ENCODE measurements around the gene ABAT. TPM values are rescaled to one million over a fixed set of nuclear protein-coding genes. Genes with fewer than 3 reads are reported as not detected.

The ABAT gene
- total RNA-seq, 1 experiment from 2014 or later = 4.7 TPM

DNA sequence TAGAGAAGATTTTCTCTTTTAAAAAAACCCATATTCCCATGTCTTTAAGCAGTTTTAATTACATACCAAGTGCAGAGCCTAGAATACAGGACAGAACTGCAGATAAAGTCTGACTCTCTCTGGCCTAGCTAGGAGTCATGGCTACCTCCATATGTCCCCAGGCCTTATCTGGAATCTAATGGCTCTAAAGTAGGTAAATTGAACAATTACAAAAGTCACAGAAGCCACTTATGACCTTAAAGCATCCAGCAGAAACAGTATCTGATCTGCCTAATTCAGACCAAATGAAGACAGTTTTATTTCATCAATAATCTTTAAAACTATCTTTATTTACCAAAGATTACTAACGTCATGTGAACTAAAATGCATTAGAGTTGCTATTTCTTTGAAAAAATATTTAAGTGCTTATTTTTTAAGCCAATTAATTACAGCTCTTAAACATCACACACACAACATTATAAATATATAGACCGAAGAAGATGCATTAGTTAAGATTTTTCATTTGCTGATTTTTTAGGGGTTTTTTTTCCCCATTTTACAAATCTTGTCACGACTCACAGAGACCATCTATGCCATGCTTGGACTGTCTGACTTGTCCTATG lies 152.0 kb downstream of the ABAT start:
- no peak for ATAC-seq
- H4K20me1 ChIP-seq (ENCODE audit: insufficient read depth) = peaks cover 9% of the 10 kb centered on the region
- H3K9me2 ChIP-seq (ENCODE audit: insufficient read depth) = no peaks in the 10 kb centered on the region
- H3K27me3 ChIP-seq (ENCODE audit: insufficient read depth, low read length) = no peaks in the 10 kb centered on the region
- no peaks in the 10 kb centered on the region for H3K4me1 ChIP-seq (ENCODE audit: control insufficient read depth in 1 of 2, insufficient read depth in 2 of 2, low read length in 2 of 2)
- H3K27ac ChIP-seq (ENCODE audit: low read depth, low read length) = no peak overlapping the region
- BruUV-seq (replicated peaks) = no TSS peak
- TF ChIP-seq, protein P1, sequence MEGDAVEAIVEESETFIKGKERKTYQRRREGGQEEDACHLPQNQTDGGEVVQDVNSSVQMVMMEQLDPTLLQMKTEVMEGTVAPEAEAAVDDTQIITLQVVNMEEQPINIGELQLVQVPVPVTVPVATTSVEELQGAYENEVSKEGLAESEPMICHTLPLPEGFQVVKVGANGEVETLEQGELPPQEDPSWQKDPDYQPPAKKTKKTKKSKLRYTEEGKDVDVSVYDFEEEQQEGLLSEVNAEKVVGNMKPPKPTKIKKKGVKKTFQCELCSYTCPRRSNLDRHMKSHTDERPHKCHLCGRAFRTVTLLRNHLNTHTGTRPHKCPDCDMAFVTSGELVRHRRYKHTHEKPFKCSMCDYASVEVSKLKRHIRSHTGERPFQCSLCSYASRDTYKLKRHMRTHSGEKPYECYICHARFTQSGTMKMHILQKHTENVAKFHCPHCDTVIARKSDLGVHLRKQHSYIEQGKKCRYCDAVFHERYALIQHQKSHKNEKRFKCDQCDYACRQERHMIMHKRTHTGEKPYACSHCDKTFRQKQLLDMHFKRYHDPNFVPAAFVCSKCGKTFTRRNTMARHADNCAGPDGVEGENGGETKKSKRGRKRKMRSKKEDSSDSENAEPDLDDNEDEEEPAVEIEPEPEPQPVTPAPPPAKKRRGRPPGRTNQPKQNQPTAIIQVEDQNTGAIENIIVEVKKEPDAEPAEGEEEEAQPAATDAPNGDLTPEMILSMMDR (IDR thresholded peaks at IDR 0.05 in 2 of 3, conservative IDR thresholded peaks at IDR 0.05 in 1 of 3; ENCODE audit: borderline replicate concordance in 1 of 3, insufficient read depth in 1 of 3, low read depth in 2 of 3, low read length in 2 of 3) = no peak
- TF ChIP-seq EGR1 (IDR thresholded peaks at IDR 0.05; ENCODE audit: low read depth) (no peak), TCF7L2 (IDR thresholded peaks at IDR 0.05; ENCODE audit: borderline replicate concordance, extremely low read depth, insufficient read depth, insufficient read length) (no peak)
- H3K4me2 ChIP-seq (ENCODE audit: low read length) = no peak overlapping the region
- no peak for DNase-seq (ENCODE audit: low read depth, low spot score)
- H3K79me2 ChIP-seq (ENCODE audit: insufficient read depth, low read length) = peaks cover 76% of the 10 kb centered on the region
- H3K9ac ChIP-seq (ENCODE audit: low read length) = no peak overlapping the region
- CTCF ChIA-PET = no interaction called here
- POLR2A ChIA-PET = no interaction called here
- H3K9me3 ChIP-seq (ENCODE audit: control insufficient read depth in 1 of 2, insufficient read depth in 1 of 2, low read depth in 1 of 2, low read length in 2 of 2) = no peaks in the 10 kb centered on the region
- no peak overlapping the region for H2AFZ ChIP-seq (ENCODE audit: low read depth, low read length, poor library complexity, severe bottlenecking)
- peaks cover 14 to 47% of the 10 kb centered on the region in 2 experiments for H3K36me3 ChIP-seq (ENCODE audit: control insufficient read depth in 1 of 2, insufficient read depth in 2 of 2, low read length in 2 of 2)
- RAD21 ChIA-PET (ENCODE audit: low non-redundant PET in 1 of 2, low total read pairs in 2 of 2, uncharacterized antibody in 2 of 2, unreplicated experiment in 2 of 2) = no interaction called here
- H3K4me3 ChIP-seq (replicated peaks in 1 of 2; ENCODE audit: low read depth in 1 of 2, low read length in 2 of 2) = no peak overlapping the region
- intact Hi-C loops (cut with micrococcal nuclease) = no loop called here

DNA sequence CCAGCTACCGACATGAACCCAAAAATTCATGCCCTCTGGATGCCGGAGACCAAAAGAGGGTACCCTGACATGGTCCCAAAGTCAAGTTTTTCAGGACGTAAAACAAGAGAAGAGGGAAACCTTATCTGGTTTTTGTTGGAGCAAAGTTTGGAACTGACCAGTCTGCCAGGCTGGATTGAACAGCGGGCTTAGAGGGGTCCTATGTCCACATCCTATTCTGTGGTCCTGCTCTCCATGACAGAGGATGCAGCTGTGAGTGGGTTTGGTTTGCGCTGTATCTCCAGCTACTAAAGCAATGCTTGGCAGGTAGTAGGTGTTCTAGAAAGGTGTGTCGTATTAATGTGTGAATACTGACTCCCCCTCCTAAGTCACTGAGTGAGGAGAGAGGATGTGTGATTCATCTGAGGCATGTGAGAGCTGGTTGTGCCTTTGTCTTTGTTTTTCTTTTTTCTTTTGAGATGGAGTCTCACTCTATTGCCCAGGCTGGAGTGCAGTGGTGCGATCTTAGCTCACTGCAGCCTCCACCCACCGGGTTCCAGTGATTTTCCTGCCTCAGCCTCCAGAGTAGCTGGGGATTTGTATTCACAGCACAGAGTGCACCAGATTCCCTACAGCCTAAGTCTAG lies 154.2 kb downstream of the ABAT start:
- intact Hi-C loops (cut with micrococcal nuclease) = no loop called here
- no TSS peak for BruUV-seq (replicated peaks)
- H3K9me2 ChIP-seq (ENCODE audit: insufficient read depth) = no peaks in the 10 kb centered on the region
- DNase-seq (ENCODE audit: low read depth, low spot score) = no peak
- H3K9ac ChIP-seq (ENCODE audit: low read length) = no peak overlapping the region
- peaks cover 68% of the 10 kb centered on the region for H3K79me2 ChIP-seq (ENCODE audit: insufficient read depth, low read length)
- H3K27me3 ChIP-seq (ENCODE audit: insufficient read depth, low read length) = no peaks in the 10 kb centered on the region
- no peak overlapping the region for H2AFZ ChIP-seq (ENCODE audit: low read depth, low read length, poor library complexity, severe bottlenecking)
- no peak overlapping the region for H3K4me3 ChIP-seq (replicated peaks in 1 of 2; ENCODE audit: low read depth in 1 of 2, low read length in 2 of 2)
- POLR2A ChIA-PET = no interaction called here
- no peak overlapping the region for H3K27ac ChIP-seq (ENCODE audit: low read depth, low read length)
- peaks cover 5% of the 10 kb centered on the region for H4K20me1 ChIP-seq (ENCODE audit: insufficient read depth)
- H3K36me3 ChIP-seq (ENCODE audit: control insufficient read depth in 1 of 2, insufficient read depth in 2 of 2, low read length in 2 of 2) = peaks cover 18 to 44% of the 10 kb centered on the region in 2 experiments; a peak in 3 of 4 replicates
- no peak for TF ChIP-seq EGR1 (IDR thresholded peaks at IDR 0.05; ENCODE audit: low read depth)
- TF ChIP-seq, protein P2, sequence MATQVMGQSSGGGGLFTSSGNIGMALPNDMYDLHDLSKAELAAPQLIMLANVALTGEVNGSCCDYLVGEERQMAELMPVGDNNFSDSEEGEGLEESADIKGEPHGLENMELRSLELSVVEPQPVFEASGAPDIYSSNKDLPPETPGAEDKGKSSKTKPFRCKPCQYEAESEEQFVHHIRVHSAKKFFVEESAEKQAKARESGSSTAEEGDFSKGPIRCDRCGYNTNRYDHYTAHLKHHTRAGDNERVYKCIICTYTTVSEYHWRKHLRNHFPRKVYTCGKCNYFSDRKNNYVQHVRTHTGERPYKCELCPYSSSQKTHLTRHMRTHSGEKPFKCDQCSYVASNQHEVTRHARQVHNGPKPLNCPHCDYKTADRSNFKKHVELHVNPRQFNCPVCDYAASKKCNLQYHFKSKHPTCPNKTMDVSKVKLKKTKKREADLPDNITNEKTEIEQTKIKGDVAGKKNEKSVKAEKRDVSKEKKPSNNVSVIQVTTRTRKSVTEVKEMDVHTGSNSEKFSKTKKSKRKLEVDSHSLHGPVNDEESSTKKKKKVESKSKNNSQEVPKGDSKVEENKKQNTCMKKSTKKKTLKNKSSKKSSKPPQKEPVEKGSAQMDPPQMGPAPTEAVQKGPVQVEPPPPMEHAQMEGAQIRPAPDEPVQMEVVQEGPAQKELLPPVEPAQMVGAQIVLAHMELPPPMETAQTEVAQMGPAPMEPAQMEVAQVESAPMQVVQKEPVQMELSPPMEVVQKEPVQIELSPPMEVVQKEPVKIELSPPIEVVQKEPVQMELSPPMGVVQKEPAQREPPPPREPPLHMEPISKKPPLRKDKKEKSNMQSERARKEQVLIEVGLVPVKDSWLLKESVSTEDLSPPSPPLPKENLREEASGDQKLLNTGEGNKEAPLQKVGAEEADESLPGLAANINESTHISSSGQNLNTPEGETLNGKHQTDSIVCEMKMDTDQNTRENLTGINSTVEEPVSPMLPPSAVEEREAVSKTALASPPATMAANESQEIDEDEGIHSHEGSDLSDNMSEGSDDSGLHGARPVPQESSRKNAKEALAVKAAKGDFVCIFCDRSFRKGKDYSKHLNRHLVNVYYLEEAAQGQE (IDR thresholded peaks at IDR 0.05; ENCODE audit: low read depth) = no peak
- no peak for TF ChIP-seq SRF (IDR thresholded peaks at IDR 0.05; ENCODE audit: low read depth)
- no peak for TF ChIP-seq ZNF274 (IDR thresholded peaks at IDR 0.05; ENCODE audit: low read depth, low read length)
- no peak for TF ChIP-seq ELF1 (IDR thresholded peaks at IDR 0.05; ENCODE audit: borderline replicate concordance, low read depth)
- no peak for TF ChIP-seq RAD21 (IDR thresholded peaks at IDR 0.05; ENCODE audit: low read depth)
- TF ChIP-seq, protein P3, sequence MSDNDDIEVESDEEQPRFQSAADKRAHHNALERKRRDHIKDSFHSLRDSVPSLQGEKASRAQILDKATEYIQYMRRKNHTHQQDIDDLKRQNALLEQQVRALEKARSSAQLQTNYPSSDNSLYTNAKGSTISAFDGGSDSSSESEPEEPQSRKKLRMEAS (IDR thresholded peaks at IDR 0.05) = no peak
- no peak for TF ChIP-seq YY1 (IDR thresholded peaks at IDR 0.05; ENCODE audit: extremely low read depth, insufficient replicate concordance, low read depth, low read length)
- no peak for TF ChIP-seq FOSL1 (IDR thresholded peaks at IDR 0.05; ENCODE audit: low read depth)
- no peak for TF ChIP-seq SP1 (IDR thresholded peaks at IDR 0.05; ENCODE audit: low read depth)
- TF ChIP-seq POLR2AphosphoS5 (IDR thresholded peaks at IDR 0.05; ENCODE audit: low read depth, low read length) = no peak
- ATAC-seq = no peak
- CTCF ChIA-PET = no interaction called here
- H3K4me2 ChIP-seq (ENCODE audit: low read length) = no peak overlapping the region
- no peaks in the 10 kb centered on the region for H3K4me1 ChIP-seq (ENCODE audit: control insufficient read depth in 1 of 2, insufficient read depth in 2 of 2, low read length in 2 of 2)
- RAD21 ChIA-PET (ENCODE audit: low non-redundant PET in 1 of 2, low total read pairs in 2 of 2, uncharacterized antibody in 2 of 2, unreplicated experiment in 2 of 2) = no interaction called here
- H3K9me3 ChIP-seq (ENCODE audit: control insufficient read depth in 1 of 2, insufficient read depth in 1 of 2, low read depth in 1 of 2, low read length in 2 of 2) = no peaks in the 10 kb centered on the region
